ENCODE data around the gene TRIM40.

DNA sequence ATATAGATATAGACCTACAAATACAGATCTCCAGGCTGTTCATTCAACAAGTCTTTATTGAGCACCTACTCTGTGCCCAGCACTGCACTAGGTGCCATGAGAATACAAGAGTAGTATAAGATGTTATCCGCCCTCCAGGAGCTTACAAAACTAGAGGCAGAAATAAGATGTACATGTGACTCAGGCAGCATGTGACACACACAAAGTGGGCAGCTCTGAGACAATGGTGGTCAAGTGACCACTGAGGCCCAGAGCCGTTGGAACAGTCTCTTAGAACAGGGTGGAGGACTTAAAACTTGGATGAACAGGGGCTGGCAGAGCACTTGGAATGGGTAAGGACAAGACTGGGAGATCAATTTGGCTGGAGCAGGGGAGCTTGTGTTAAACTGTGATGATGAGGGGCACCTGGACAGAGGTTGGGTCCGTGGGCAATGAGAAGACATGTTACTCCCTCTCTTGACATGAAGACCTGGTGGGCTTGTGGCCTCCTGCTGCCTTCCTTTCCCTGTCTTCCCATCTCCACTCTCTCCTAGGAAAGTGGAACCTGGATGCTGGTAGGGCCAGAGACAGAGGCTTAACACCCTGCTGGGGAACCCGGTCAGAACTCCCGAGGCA lies 48.6 kb downstream of the TRIM40 start:
- TF ChIP-seq, protein P1, sequence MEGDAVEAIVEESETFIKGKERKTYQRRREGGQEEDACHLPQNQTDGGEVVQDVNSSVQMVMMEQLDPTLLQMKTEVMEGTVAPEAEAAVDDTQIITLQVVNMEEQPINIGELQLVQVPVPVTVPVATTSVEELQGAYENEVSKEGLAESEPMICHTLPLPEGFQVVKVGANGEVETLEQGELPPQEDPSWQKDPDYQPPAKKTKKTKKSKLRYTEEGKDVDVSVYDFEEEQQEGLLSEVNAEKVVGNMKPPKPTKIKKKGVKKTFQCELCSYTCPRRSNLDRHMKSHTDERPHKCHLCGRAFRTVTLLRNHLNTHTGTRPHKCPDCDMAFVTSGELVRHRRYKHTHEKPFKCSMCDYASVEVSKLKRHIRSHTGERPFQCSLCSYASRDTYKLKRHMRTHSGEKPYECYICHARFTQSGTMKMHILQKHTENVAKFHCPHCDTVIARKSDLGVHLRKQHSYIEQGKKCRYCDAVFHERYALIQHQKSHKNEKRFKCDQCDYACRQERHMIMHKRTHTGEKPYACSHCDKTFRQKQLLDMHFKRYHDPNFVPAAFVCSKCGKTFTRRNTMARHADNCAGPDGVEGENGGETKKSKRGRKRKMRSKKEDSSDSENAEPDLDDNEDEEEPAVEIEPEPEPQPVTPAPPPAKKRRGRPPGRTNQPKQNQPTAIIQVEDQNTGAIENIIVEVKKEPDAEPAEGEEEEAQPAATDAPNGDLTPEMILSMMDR (IDR thresholded peaks at IDR 0.05): no peak
- no peak for TF ChIP-seq POLR2A (IDR thresholded peaks at IDR 0.05)
